Hypothalamus (tissue), 51 donors: ENCODE measurements around the gene POLR2A.

Source experiments
- DNase-seq, 51 donors: peaks; one replicate each; lab custom pipeline; 2025; lab: John Stamatoyannopoulos, UW

POLR2A gene

GRCh38 chr17:7499161-7499560 is 15.0 kb downstream of the POLR2A start:
- DNase-seq: no peak

DNA sequence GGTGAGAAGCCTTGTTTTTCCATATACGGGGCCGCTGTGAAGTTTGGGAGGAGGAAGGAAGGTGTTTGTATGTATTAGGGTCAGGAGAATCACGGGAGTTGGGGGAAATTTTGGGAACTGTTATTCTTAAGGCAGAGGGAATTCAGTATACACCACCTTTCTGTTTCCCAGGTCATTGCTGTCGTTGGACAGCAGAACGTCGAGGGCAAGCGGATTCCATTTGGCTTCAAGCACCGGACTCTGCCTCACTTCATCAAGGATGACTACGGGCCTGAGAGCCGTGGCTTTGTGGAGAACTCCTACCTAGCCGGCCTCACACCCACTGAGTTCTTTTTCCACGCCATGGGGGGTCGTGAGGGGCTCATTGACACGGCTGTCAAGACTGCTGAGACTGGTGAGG is 17.6 kb downstream of the POLR2A start:
- DNase-seq: no peak

DNA sequence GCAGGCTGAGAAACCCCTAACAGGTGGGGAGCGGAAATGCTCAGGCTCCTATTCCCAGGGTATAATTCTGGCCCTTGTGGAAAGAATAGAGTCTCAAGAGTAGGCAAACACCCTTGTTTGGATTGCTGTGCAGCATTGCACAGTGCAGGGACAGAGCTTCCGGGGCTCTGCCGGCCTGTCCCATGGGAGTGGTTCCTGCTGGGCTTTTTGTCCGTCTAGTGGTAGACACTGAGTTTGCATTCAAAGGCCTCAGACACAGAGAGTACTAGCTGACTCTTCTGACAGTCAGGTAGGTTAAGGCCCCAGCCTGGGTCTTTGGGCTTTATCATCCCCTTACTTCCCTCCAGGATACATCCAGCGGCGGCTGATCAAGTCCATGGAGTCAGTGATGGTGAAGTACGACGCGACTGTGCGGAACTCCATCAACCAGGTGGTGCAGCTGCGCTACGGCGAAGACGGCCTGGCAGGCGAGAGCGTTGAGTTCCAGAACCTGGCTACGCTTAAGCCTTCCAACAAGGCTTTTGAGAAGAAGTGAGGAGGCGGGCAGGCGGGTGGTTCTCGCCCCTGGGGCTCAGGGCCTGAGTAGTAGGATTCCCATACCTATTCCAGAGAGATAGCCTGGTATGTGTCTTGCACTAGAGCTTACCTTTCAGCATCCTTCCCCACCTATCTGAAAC is 18.1 kb downstream of the POLR2A start:
- no peak for DNase-seq

GRCh38 chr17:7502987-7503386 is 18.8 kb downstream of the POLR2A start:
- no peak for DNase-seq

GRCh38 chr17:7503521-7503920 is 19.4 kb downstream of the POLR2A start:
- no peak for DNase-seq

DNA sequence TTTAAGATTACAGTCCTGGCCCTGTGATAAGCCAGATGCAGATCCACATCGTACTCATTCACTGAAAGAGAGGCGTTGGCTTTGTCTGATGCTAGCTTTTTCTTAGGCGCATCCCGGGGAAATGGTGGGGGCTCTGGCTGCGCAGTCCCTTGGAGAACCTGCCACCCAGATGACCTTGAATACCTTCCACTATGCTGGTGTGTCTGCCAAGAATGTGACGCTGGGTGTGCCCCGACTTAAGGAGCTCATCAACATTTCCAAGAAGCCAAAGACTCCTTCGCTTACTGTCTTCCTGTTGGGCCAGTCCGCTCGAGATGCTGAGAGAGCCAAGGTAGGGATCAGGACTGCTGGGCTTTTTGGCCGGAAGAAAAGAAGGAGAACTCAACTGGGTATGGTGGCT is 24.0 kb downstream of the POLR2A start:
- DNase-seq: no peak

- no peak for DNase-seq
Measured at GRCh38 chr17:7508846-7509245, 24.7 kb downstream of the POLR2A start.

GRCh38 chr17:7509937-7510336 is 25.8 kb downstream of the POLR2A start:
- no peak for DNase-seq

GRCh38 chr17:7511108-7511507 is 26.9 kb downstream of the POLR2A start:
- DNase-seq: no peak

DNA sequence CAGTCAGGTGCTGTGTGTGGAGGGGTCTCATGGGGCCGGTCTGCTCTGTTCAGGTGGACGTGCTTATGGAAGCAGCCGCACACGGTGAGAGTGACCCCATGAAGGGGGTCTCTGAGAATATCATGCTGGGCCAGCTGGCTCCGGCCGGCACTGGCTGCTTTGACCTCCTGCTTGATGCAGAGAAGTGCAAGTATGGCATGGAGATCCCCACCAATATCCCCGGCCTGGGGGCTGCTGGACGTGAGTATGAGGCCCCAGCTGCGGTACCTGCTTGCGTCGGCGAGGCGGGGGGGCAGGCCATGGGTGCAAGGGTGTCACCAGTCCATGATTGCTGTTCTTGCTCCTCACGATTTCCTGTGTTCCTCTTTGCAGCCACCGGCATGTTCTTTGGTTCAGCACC is 27.9 kb downstream of the POLR2A start:
- no peak for DNase-seq

GRCh38 chr17:7512824-7513540 is 28.8 kb downstream of the POLR2A start:
- no peak for DNase-seq

GRCh38 chr17:7513850-7514419 is 29.8 kb downstream of the POLR2A start:
- DNase-seq: no peak

DNA sequence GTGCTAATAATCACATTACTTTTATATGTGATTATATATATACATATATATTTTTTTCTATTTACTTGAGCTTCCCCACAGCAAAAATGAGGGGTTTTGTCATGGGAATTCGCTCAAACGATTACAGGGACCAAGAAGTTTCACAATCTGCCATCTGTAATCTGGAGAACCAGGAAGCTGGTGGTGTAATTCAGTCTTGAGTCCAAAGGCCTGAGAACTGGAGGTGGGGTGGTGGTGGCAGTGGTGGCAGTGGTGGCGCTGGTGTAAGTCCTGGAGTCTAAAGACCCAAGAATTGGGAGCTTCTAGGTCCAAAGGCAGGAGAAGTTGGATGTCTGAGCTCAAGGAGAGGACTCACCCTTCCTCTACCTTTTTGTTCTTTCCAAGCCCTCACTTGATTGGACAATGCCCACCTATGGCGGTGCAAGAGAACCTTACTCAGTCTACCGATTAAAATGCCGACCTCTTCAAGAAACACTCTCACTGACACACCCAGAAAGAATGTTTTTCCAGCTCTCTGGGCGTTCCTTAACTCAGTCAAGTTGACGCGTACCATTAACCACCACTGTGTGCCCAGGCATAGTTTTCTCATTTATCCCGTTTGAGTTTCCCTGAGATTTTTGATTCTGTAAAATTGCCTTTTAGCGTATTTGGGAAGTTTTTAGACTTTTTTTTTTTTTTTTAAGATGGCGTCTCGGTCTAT is 31.9 kb downstream of the POLR2A start:
- no peak for DNase-seq

DNA sequence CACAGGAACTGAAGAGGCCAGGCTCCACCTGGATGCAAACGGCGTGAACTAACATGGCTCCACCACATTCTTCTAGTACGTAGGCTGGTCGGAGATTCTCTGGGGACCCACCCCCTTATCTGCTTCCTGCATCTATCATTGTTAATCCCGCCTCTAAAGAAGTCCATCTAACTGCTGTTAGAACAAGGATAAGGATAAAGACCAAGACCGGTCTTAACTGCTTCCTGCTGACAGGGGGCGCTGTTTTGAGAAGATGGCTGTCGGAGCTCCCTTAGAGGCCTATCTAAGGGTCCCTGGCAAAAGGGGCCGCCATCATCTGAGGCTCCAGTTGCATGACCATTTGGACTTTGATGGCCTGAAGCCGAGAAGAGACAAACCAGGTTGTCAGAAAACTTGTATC is 38.9 kb downstream of the POLR2A start:
- DNase-seq: no peak

GRCh38 chr17:7528842-7529241 is 44.7 kb downstream of the POLR2A start:
- DNase-seq: no peak

DNA sequence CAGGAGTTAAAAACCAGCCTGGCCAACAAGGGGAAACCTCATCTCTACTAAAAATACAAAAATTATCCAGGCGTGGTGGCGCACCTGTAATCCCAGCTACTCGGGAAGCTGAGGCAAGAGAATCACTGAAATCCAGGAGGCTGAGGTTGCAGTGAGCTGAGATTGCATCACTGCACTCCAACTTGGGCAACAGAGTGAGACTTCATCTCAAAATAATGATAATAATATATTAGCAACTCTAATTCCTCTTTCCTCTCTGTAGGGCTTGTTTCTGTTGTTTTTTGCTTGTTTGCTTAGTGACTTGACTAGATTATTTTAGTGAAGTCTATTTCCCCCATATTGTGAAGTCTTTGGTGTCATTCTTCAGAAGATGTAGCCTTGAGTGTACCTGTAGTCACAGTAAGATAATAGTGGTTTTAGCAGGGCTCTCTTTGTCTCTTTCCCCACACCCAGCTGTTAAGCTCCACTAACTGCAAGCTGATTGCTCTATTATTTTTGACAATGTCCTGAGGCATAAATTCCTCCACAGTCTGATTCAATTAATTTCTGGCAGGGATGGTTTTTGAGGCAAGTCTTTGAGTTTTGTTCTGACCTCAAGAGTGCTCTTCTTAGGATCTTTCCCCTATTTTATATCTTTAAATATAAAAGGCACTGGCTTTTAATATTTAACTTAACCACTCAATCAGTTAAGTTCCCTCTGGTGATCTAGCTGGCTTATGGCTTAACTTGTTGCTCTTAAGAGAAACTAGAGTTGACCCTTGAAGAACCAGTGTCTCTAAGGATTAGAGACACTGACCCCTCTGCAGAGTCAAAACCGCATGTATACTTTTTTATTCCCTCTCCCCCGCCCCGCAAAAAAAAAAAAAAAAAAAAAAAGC is 46.1 kb downstream of the POLR2A start:
- DNase-seq: no peak

DNA sequence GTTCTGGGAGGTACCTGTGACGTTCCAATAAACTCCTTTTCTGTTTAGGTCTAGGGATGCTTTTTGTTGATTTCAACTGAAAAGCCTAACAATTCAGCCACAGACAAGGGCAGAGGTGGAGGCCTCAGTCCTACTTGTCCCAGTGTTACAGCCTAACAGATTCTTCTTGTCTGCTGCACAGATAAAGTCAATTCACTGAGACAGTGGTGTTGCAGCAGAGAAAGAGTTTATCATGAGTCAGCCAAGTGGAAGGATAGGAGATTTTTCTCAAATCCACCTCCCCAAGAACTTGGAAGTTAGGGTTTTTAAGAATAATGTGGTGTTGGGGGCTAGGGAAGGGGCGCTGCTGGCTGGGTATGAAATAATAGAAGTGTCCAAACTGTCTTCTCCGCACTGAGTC is 53.9 kb downstream of the POLR2A start:
- no peak for DNase-seq

DNA sequence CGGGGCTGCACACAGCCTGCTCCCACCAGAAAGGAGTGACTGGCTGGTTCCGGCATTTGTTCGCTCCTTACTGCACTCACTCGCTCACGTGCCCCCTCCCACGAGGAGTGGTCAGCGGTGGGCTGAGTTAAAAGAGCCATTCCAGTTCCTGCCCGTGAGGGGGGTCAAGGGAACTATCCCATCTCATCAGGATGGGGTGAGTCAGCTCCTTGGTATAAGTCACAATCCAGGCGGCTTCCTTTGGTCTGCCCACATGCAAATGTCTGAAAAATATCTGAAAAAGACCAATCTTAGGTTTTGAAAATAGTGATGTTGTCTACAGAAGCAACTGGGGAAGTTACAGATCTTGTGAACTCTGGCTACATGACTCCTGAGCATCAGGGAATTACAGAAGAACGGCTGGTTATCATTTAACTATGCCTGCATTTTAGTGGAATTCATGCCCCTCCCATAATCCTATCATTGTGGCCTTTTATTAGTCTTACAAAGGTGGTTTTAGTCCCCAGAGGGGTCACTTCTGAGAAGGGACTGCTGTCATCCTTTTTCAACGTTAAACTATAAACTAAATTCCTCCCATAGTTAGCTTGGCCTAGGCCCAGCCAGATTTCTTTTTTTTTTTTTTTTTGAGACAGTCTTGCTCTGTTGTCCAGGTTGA is 54.9 kb downstream of the POLR2A start:
- no peak for DNase-seq

DNA sequence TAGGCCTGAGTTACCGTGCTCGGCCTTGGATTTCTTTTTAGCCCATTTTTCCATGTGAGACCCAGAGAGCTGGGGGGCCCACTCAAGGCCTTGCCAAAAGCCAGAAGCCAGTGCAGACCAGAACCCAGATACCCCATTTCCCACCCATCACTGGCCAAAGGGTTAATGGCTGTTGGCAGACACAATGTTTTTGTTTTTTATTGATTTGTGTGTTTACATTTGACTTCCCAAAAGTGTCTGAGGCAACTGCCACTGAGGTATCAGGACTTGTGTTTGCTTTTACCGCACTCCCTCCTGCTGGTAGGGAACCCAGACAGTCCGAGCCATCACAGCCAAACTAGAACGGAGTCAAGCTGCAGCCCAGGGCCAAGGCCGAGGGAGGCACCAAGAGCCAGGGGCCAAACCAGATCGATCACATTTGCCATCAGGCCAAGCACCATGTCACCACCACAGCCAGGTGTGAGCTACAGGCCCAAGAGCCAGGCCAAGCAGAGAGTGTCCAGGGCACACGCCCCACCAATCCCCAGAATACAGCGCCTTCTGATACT is 57.0 kb downstream of the POLR2A start:
- no peak for DNase-seq

GRCh38 chr17:7544911-7545310 is 60.7 kb downstream of the POLR2A start:
- DNase-seq: peak in 1 of 51 donors; percentile 26
